ENCODE data around the gene LILRB3.
"Not testable (repeated sequence)": the region's sequence is repeated elsewhere in the genome, so short reads cannot be mapped to it uniquely, and the experiment has no call there.

GRCh38 chr19:54242234-54242633 lies 19.4 kb upstream of the LILRB3 start:
- not testable (repeated sequence) for TF ChIP-seq CTCF (IDR thresholded peaks at IDR 0.05 in 4 of 5, conservative IDR thresholded peaks at IDR 0.05 in 1 of 5); POLR2A (IDR thresholded peaks at IDR 0.05)

All from gastrocnemius medialis (tissue), 4 donors.